ENCODE data around the gene TEDDM1.
"Not testable (repeated sequence)": the region's sequence is repeated elsewhere in the genome, so short reads cannot be mapped to it uniquely, and the experiment has no call there.

Gene TEDDM1, protein sequence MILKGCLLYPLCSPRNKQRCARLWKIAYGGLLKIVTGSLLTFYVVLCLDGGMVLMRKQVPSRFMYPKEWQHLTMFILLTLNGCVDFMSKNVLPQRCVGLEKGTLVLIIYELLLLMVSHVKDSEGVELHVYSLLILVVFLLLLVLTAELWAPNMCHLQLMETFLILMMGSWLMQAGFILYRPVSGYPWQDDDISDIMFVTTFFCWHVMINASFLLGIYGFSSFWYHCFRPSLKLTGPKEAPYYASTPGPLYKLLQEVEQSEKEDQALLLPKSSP

GRCh38 chr1:182400567-182400966 is at the start of gene TEDDM1:
TSS of gene TEDDM1 (minus strand) at chr1:182400667. CDS start at chr1:182400485, 182 bp downstream.
- no peak for DNase-seq (ENCODE audit: low read depth in 2 of 2)

DNA sequence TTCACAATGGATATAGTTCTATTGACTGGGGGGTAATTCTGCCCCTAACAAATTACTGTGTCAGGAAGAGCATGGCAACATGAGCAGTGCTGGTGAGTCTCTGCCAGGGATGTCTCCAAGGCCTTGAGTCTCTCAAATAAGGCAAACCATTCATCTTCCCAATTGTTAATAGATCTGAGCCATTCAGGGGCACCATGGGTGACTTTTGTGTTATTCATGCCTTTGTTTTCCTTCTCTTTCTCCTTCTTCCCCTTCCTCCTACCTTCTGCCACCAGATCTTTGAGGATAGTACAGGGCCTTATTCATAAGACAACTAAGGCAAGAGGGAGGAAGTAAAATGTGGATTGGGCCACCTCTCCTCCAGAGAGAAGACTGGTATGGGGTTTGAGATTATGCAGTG is 49.6 kb upstream of the TEDDM1 start, which contains the start of gene RGSL1:
RGSL1 (plus strand) TSS at position 60 of the 400 bp plus-strand sequence; CDS start at position 80, 20 bp downstream.
- no peak for DNase-seq (ENCODE audit: low read depth in 2 of 2)

- no peak for DNase-seq (ENCODE audit: low read depth in 2 of 2)
These were observed 47.2 kb upstream of the TEDDM1 start for GRCh38 chr1:182447660-182448059.

- DNase-seq (ENCODE audit: low read depth in 2 of 2), result not testable (repeated sequence)
These were observed 46.7 kb upstream of the TEDDM1 start for GRCh38 chr1:182447124-182447523.

- DNase-seq (ENCODE audit: low read depth in 2 of 2), result no peak
These were observed 45.7 kb upstream of the TEDDM1 start for GRCh38 chr1:182446033-182446669.

- no peak for DNase-seq (ENCODE audit: low read depth in 2 of 2)
These were observed 44.0 kb upstream of the TEDDM1 start for GRCh38 chr1:182444497-182444896.

GRCh38 chr1:182442333-182442732 is 41.9 kb upstream of the TEDDM1 start:
- no peak for DNase-seq (ENCODE audit: low read depth in 2 of 2)

- DNase-seq (ENCODE audit: low read depth in 2 of 2), result no peak
These were observed 41.3 kb upstream of the TEDDM1 start for GRCh38 chr1:182441719-182442118.

- no peak for DNase-seq (ENCODE audit: low read depth in 2 of 2)
These were observed 37.9 kb upstream of the TEDDM1 start for GRCh38 chr1:182438326-182438725.

DNA sequence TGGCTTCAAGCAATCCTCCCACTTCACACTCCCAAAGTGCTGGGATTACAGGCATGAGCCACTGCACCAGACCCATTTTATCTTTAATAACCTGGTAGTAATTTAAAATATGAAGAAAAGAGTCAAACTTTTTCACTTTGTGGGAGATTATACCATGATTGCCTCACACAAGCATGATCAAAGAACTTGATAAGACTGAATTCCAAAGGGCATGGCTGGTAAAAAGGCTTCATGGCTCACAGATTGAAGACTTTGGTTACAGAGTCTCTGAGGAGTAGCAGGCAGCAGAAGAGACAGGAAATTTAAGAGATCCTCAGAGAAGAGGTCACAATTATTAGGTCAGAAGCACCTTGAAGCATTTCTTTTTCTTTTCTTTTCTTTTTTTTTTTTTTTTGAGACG is 33.1 kb upstream of the TEDDM1 start:
- no peak for DNase-seq (ENCODE audit: low read depth in 2 of 2)

DNA sequence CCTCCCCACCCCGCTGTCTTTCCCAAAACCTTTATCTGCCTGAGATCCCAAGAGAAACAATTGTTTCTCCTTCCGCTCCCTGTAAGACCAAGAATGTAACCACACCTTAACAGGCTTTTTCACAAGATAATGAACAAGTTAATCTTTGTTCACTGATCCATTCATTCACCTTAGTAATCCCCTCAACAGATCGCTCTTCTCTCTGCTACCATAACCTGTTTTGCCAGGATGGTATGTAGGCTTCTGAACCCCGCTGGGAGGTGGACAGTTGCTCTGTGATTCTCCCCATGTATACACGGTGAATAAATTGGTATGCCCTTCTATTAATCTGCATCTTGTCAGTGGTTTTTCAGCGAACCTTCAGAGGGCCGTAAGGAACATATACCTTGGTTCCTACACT is 30.8 kb upstream of the TEDDM1 start:
- DNase-seq (ENCODE audit: low read depth in 2 of 2), result no peak

GRCh38 chr1:182430263-182431068 is 30.0 kb upstream of the TEDDM1 start:
- peak in 1 of 2 experiments; percentile 9 for DNase-seq (ENCODE audit: low read depth in 2 of 2)

- no peak for DNase-seq (ENCODE audit: low read depth in 2 of 2)
These were observed 27.6 kb upstream of the TEDDM1 start for GRCh38 chr1:182428043-182428442.

- DNase-seq (ENCODE audit: low read depth in 2 of 2), result no peak
These were observed 26.3 kb upstream of the TEDDM1 start for GRCh38 chr1:182426442-182427430.

- DNase-seq (ENCODE audit: low read depth in 2 of 2), result no peak
These were observed 15.3 kb upstream of the TEDDM1 start for GRCh38 chr1:182415789-182416188.

DNA sequence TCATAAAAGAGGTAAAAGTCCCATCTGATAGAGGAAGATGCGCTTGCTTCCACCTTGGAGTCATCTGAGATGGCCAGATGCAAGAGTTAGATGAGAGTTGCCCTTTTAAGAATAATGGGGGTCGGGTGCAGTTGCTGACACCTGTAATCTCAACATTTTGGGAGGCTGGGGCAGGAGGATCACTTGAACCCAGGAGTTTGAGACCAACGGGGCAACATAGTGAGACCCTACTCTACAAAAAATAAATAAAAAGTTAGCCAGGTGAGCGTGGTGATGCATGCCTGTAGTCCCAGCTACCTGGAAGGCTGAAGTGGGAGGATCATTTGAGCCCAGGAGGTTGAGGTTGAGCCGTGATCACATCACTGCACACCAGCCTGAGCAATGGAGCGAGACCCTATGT is 13.5 kb upstream of the TEDDM1 start:
- no peak for DNase-seq (ENCODE audit: low read depth in 2 of 2)

GRCh38 chr1:182413486-182413885 is 13.0 kb upstream of the TEDDM1 start:
- DNase-seq (ENCODE audit: low read depth in 2 of 2), result no peak

GRCh38 chr1:182410620-182411273 is 10.3 kb upstream of the TEDDM1 start:
- DNase-seq (ENCODE audit: low read depth in 2 of 2), result no peak

GRCh38 chr1:182410138-182410537 is 9.7 kb upstream of the TEDDM1 start:
- DNase-seq (ENCODE audit: low read depth in 2 of 2), result no peak

- no peak for DNase-seq (ENCODE audit: low read depth in 2 of 2)
These were observed 8.1 kb upstream of the TEDDM1 start for GRCh38 chr1:182408435-182409075.

All from stimulated activated CD4-positive, alpha-beta T cell treated with anti-CD3 and anti-CD28 coated beads, Interleukin-12 subunit alpha, Interleukin-12 subunit beta, amount 100 ng/mL, for 24 hours (primary cell).